Stimulated activated CD8-positive, alpha-beta memory T cell treated with anti-CD3 and anti-CD28 coated beads, Interleukin-7, amount 100 ng/mL, for 48 hours (primary cell): ENCODE measurements around the gene PYGL.

Experiments used
- DNase-seq, 2 donors: peaks; one replicate each; pipeline ENCODE4 v3.0.0-alpha.2; 2020; ENCODE audit warnings: low read depth in 1 of 2; ENCODE audit errors: extremely low read depth in 1 of 2

Gene PYGL

DNA sequence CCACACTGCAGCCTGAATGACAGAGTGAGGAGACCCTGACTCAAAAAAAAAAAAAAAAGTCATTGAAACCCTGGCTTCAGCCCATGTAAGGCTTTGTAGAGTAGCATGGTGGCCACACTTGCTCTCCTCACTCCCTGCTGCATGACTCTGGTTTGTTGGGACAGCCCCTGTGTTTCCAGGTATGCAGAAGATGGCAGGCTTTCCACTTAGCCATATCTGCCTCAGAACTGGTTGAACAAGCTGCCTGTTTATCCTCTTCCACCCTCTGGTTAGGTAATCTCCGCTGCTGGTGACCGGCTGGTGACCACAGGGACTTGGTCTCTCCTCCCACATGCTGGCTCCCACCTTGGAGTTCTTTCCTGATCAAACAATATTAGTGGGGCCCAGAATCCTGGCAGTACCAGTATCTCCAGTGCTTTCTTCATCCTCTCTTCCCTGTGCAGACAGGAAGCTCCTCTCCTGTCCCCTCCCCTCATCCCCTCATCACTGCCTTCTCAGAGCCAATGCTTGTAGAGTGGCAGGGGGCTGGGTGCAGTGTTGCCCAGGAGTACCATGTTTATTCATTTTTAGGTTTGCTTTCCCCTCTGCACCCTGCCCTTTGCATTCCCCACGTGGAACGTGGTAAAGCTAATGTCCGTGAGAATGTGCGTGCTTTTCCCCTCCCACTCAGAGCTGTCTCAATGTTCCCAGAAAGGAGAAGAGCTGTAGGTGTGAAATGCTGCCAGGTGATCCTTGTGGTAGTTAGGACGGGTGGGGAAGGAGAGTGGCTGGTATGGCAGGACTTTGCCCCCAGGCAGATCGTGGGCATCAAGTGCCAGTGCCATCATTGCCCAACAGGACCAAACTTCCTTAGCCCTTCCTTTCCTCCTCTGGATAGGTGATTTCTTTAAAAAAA, 61.1 kb downstream of the PYGL start:
- no peak for DNase-seq

DNA sequence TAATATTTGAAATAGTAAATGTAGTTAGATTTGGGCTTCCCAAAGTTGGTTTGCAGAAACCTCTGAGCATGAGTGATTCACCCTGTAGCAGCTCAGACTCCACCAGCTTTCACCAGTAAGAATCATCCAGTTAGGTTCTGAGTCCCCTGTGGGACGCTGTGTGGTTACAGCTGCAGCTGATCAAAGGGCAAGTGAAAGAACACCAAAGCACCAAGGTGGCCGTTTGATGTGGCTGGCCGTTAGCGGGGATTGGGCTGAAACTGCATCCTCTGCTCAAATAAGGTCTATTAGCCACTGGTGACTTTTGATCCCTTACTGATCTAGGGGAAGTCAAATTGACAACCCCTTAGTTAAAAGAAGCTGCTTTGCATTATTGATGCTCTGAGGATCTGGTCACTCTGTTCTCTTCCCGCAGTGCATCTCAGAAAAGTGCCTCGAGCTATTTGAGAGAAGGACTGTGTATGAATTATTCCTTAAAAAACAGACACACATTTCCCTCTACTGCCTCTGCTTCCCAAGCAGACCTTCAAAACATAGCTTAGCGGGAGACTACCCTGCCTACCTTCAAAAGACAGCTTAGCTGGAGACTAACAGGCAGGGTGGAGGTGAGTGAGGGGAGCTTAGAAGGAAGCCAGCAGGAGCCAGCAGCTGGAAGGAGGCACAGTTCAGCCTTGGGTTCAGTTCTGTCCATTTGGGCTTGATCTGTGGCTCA, 68.8 kb downstream of the PYGL start:
- DNase-seq = peak; percentile 46 to 63

DNA sequence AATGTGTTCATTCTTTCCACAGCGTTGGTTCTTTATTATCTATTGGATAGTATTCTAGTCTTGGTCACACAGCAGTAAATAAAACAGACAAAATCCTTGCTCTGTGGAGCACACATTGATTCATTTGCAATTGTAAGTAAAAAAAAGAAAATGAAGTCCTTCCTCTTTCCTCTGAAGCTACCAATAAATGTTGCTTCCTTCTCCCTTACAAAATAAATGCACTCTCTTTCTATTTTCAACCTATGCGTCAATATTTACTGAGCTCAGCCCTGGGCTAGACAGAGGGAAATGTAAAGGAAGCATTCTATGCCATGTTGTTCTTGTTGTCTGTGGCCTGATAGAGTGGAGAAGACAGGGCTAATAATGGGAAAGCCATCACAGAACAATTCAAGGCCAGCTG, 69.5 kb downstream of the PYGL start:
- DNase-seq = no peak

DNA sequence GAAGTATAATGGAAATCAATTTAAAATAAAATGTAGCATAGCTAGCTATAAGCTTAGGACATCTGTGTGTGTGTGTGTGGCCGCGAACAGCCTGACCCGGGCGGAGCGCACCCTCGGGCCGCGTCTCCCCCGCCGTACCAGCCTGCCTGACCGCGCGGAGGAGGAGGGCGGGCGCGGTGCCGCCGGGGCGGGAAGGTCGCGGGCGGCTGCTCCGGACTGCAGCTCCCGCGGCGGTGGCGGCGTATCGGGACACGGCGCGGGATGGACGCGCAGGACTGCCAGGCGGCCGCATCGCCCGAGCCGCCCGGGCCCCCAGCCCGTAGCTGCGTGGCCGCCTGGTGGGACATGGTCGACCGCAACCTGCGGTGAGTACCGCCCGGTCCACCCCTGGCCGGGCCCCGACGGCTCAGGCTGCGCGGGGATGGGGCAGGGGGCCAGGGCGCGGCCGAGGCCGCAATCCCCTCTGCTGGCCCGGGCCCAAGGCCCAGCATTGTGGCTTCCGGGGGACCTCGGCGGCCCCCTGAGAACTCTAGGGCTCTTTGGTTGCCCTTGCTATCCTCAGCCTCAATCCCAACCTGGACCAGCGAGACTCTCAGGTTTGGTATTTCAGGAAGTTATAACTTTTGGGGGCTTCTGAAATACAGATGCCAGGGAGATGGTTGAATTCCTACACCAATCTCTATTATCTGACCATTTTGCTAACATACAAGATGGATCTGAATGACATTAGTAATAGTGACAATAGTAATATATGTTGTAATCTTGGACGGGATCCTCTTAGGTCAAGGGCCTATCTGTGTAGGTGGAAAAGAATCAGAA, 72.2 kb downstream of the PYGL start, which contains the start of gene ABHD12B:
TSS of gene ABHD12B (plus strand) at position 140 of the 819 bp plus-strand sequence. CDS start at position 262, 122 bp downstream.
- DNase-seq = no peak

DNA sequence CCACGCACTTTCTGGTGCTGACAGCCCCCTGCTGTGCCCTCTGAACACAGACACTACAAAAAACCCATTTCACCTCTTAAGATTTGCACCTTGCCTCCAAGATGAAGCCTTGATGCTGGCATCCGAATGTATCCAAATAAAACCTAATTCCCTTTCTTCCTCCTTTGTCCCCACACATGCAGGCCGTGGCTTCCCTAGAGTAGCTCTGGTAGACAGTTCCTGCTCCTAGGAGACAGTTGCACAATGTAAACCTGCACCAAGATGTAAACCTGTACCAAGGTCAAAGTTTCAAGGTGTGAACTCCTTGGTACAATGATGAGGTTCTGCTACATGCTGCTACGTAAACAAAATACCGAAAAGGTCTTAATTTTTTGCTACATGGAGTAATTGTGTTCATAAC, 73.1 kb downstream of the PYGL start:
- DNase-seq = no peak

DNA sequence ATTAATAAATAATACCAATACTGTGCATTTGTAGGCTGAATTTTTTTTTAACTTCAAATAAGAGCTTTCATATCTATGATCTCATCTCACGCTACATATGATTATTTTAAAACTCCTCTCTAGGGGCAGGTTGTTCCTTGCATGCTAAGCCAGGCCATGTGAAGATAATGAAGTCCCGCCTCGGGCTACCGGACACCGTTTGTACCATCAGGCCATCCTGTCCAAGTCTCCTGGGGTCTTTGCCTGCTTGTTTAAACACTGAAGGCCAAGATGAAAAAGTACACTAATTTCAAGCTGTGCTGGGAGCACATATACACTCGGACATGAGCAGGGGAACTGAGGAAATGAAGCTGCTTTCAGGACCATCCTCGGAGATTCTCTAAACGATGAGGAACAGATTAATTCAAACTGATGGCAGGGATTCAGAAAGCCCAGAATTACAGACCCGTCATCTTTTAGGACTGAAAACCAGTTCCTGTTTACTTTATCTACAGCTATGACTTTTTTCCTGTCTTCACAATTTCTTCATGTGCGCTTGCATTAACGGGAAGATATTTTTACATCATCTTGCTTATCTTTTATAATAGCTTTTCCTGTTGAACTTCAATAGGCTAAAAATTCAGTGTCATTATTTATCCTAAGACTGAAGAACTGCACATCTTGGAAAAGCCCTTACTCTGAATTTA, 78.7 kb downstream of the PYGL start:
- DNase-seq = no peak

DNA sequence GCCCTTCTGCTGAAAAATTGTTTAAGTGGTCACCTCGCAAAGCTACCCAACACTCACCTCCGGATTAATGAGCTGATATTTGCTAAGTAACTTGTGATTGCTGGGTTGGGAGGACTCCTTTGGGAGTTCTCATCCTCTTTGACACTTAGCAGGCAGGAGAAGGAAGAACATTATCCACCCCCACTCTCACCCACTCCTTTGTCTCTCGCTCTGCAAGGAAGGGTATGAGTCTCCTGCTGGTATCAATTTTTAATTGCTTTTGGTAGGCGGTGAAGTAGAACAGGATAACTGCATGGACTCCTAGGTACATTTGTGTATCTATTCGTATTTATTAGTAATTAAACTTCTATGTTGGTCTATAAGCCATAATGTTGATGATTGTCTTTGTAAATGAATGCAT, 79.3 kb downstream of the PYGL start:
- no peak for DNase-seq

DNA sequence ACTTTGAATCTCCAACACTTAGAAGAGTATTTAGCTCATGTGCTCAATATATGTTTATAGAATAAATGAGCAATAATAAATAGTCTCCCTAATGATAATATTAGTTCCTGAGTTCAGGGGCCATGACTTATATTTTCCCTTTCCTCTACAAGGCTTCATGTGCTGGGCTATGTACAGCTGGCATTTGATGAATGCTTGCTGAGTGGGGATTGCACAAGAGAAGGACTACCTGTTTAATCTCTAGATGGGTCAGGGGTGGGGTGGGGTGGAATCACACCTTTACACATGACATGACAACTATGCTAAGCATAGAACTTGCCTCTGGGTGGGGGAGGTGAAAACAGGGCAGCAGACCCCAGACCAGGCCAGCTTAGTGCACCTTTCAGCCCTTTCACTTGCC, 80.0 kb downstream of the PYGL start:
- DNase-seq = no peak

DNA sequence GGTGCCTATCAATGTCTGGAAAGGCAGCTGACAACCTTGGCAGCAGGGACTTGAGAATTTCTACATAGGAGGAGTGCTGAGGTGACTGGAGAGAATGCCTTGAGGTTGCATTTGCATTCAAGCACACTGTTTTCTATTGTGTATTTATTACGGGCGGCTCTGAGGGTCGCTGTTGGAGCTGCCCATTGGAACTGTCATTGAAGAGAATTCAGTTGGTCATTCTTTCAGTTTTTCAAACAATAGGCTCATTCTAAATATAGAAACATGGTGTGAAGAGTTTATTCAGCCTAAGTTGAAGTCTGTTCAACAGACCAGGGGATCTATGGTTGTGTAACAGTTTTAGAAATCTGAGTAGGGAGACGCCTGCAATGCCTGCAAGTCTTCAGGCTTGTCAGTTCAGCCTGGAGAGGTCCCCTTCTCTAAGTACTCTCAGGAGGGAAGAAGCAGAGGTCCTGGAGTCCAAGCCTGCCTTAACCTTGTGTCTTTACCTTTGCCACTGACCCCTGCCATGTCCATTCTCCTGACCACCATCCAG, 82.2 kb downstream of the PYGL start:
- no peak for DNase-seq

DNA sequence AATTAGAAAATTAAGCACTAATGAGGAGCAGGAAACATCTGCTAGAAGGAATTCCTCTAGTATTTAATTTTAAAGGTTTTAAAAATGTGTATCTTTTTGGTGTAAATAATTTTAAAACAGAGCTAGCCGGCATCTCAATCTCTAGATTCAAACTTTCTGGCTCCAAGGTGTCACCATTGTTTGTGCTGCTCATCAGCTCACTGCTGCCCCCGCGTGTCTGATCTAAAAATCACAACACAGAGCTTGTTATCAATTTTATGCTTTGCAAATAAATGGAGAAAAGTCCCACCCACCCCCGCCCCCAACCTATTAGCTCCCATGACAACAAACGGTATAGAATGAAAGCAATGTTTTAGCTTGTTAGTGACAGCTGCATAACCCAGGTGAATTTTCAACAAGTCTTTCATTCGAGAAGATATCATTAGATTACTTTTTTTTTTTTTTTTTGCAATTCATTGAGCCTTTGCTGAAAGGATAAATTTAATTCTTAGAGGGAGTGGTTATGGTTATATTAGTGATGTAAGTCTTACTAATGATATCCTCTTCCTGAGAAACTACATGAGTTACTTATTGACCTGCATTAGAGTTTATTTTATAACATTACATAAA, 83.7 kb downstream of the PYGL start:
- peak; percentile 58 to 81 for DNase-seq

DNA sequence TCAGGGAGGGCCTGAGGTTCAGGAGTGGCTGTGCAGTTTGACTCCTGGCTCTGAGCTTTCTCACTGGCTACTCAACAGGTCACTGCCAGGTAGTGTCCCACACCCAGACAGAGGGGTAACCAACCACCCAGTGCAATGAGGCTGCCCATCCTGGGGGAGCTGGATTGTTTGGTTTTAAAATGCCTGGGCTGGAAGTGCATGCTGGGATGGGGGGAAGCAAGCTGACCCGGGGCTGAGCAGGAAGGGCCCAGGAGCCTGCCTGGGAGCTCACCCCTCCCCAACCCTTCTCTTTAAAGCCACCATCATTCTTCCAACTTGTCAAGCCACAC, 85.0 kb downstream of the PYGL start:
- DNase-seq = no peak

DNA sequence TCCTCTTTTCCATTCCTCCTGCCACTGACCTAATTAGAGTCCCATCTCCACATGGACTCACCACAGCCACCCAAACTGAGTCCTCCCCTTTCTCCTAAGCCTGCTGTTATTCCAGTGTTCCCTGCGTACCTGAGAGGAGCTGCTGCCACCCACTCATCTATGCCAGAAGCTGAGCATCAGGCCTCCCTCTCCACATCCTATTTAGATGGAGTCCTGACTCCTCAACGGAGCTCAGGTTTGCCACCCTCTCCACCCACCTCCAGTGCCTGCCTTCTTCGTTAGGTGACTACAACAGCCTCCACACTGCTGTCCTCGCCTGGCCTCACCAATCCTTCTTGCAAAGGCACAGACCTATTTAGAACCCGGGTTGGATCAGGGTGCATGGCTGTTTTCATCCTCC, 87.6 kb downstream of the PYGL start:
- DNase-seq = no peak

DNA sequence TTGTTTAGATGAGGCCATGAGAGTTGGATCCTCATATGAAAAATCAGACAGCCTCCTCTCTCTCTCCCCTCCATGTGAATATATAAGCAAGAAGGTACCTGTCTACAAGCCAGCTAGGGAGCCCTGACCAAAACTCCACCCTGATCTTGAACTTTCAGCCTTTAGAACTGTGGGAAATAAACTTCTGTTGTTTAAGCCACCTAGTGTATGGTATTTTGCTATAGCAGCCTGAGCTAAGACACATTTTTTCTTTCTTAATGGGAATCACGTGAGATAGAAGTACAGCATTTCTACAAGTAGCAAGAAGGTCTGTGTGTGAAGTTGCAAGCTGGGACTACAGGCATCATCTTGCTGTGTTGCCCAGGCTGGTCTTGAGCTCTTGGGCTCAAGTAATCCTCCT, 88.7 kb downstream of the PYGL start:
- DNase-seq = no peak
